GM12878 (cell line): ENCODE data around the gene ALX4. TPM values are rescaled to one million over a fixed set of nuclear protein-coding genes. Genes with fewer than 3 reads are reported as not detected.

ENCODE experiments used
- ATAC-seq: fragments of 200-7000 bp; cut with Tn5 transposase; 3 replicates; pipeline ENCODE4 v1.9.1; 2020; ENCODE audit warnings: mild to moderate bottlenecking, moderate library complexity
- BruUV-seq: library from RNA; stranded (reverse); fragments of 400-500 nt; replicated peaks from 2 replicates; lab custom pipeline; 2021; lab: Mats Ljungman, UMichigan
- CTCF ChIA-PET: fragments of 300-600 bp; sonication (Branson Sonifier 250); formaldehyde crosslinking; extraction: SDS; loops from one replicate; lab custom pipeline; 2021; ENCODE audit warnings: inconsistent platforms; lab: Yijun Ruan, JAX
- POLR2A ChIA-PET: fragments of 350-600 bp; formaldehyde crosslinking; extraction: SDS; loops from one replicate; lab custom pipeline; 2021; ENCODE audit warnings: inconsistent platforms; lab: Charles Lee
- RAD21 ChIA-PET: fragments of 300-600 bp; sonication (Branson Sonifier 250); formaldehyde crosslinking; loops from one replicate; lab custom pipeline; 2023; ENCODE audit warnings: antibody characterized with exemption; ENCODE audit not compliant: unreplicated experiment; lab: Charles Lee
- SMC1A ChIA-PET: fragments of 300-600 bp; sonication (Branson Sonifier 250); formaldehyde crosslinking; loops from one replicate; lab custom pipeline; 2023; ENCODE audit not compliant: unreplicated experiment, uncharacterized antibody; lab: Charles Lee
- DNase-seq: peaks from one replicate; pipeline ENCODE4 v3.0.0-alpha.2; 2011; ENCODE audit warnings: low read depth, low spot score
- FAIRE-seq: peaks from 3 replicates; lab custom pipeline; 2011; peaks lifted over from hg19 to GRCh38; lab: Jason Lieb, UNC
- H2AFZ ChIP-seq: 2 replicates; pipeline ENCODE4 v1.6.0; 2011; ENCODE audit warnings: low read depth, low read length, control low read depth; ENCODE audit not compliant: control insufficient read depth
- H3K27ac ChIP-seq: 2 replicates; pipeline ENCODE4 v1.5.1; 2011; ENCODE audit warnings: control low read depth; ENCODE audit not compliant: control insufficient read depth, insufficient read depth
- H3K27me3 ChIP-seq, 2 experiments: replicated peaks in 1 of 2; 2 replicates each; pipeline versions ENCODE4 v1.6.0 to v1.6.1; 2011; ENCODE audit warnings: low read length in 1 of 2; ENCODE audit not compliant: control insufficient read depth in 2 of 2, insufficient read depth in 2 of 2
- H3K36me3 ChIP-seq, 2 experiments: 2 replicates each; pipeline ENCODE4 v1.5.1; 2011; ENCODE audit warnings: low read length in 1 of 2; ENCODE audit not compliant: control insufficient read depth in 2 of 2, insufficient read depth in 2 of 2
- H3K4me1 ChIP-seq: 2 replicates; pipeline ENCODE4 v1.6.1; 2011; ENCODE audit warnings: mild to moderate bottlenecking, low read length, moderate library complexity, mixed read lengths; ENCODE audit not compliant: control insufficient read depth, insufficient read depth
- H3K4me2 ChIP-seq: 2 replicates; pipeline ENCODE4 v1.6.0; 2011; ENCODE audit warnings: control low read depth; ENCODE audit not compliant: control insufficient read depth, insufficient read depth
- H3K4me3 ChIP-seq: fragments of 200-600 bp; sonication (generic); 2 replicates; pipeline ENCODE4 v1.5.1; 2016
- H3K79me2 ChIP-seq: 2 replicates; pipeline ENCODE4 v1.6.0; 2011; ENCODE audit warnings: low read length; ENCODE audit not compliant: control insufficient read depth, insufficient read depth
- H3K9ac ChIP-seq: 2 replicates; pipeline ENCODE4 v1.8.0; 2011; ENCODE audit warnings: low read length, control low read depth, mixed read lengths; ENCODE audit not compliant: control insufficient read depth, insufficient read depth
- H3K9me3 ChIP-seq: replicated peaks from 3 replicates; pipeline ENCODE4 v1.5.1; 2011; ENCODE audit warnings: mild to moderate bottlenecking, low read length; ENCODE audit not compliant: control insufficient read depth, insufficient read depth
- H4K20me1 ChIP-seq: 2 replicates; pipeline ENCODE4 v1.6.0; 2011; ENCODE audit not compliant: control insufficient read depth, insufficient read depth
- CBFB ChIP-seq: IDR thresholded peaks from 2 replicates; pipeline ENCODE4 v1.6.1; 2016; ENCODE audit warnings: antibody characterized with exemption, low read depth
- EZH2 ChIP-seq: IDR thresholded peaks from 2 replicates; pipeline ENCODE4 v1.6.1; 2012; ENCODE audit warnings: low read depth, mild to moderate bottlenecking, control low read depth, inconsistent platforms, low read length, borderline replicate concordance; ENCODE audit not compliant: control insufficient read depth
- FOXM1 ChIP-seq: IDR thresholded peaks from 2 replicates; pipeline ENCODE4 v1.6.1; 2012; ENCODE audit warnings: low read depth, mild to moderate bottlenecking, inconsistent platforms, low read length, moderate library complexity
- KLF5 ChIP-seq: fragments of 450-650 bp; IDR thresholded peaks from 2 replicates; pipeline ENCODE4 v1.6.1; 2014; ENCODE audit warnings: mild to moderate bottlenecking; ENCODE audit not compliant: partially characterized antibody
- NRF1 ChIP-seq: conservative IDR thresholded peaks from 2 replicates; pipeline ENCODE4 v1.6.1; 2011; ENCODE audit warnings: mild to moderate bottlenecking, low read depth, low read length, improper control_type of control experiment
- PAX8 ChIP-seq: fragments of 450-650 bp; IDR thresholded peaks from 2 replicates; pipeline ENCODE4 v1.6.1; 2017; ENCODE audit warnings: mild to moderate bottlenecking, moderate library complexity
- RFX5 ChIP-seq: IDR thresholded peaks from 2 replicates; pipeline ENCODE4 v1.6.1; 2011; ENCODE audit warnings: low read depth, low read length, improper control_type of control experiment
- SIN3A ChIP-seq: IDR thresholded peaks from 2 replicates; pipeline ENCODE4 v1.6.1; 2012; ENCODE audit warnings: low read depth, low read length, improper control_type of control experiment
- ZNF274 ChIP-seq: IDR thresholded peaks from one replicate; pipeline ENCODE4 v1.8.0; 2011; ENCODE audit not compliant: insufficient read length, insufficient read depth
- ZNF622 ChIP-seq: fragments of 450-650 bp; IDR thresholded peaks from 2 replicates; pipeline ENCODE4 v1.6.1; 2017; ENCODE audit warnings: mild to moderate bottlenecking, inconsistent platforms
- WGBS: methylation state at CpG from one replicate; pipeline ENCODE4 v1.1.6; 2016; ENCODE audit warnings: low lambda C conversion rate; ENCODE audit not compliant: insufficient replicate concordance, insufficient coverage; ENCODE audit errors: missing lambda C conversion rate; 5-methylcytosine and 5-hydroxymethylcytosine counted together
- in situ Hi-C: fragments of 300-500 bp; cut with MboI; formaldehyde crosslinking; loops from 9 replicates; pipeline ENCODE4 v1.14.3; 2018; ENCODE audit warnings: mixed read lengths
- intact Hi-C: fragments of 100-400 bp; cut with micrococcal nuclease; formaldehyde crosslinking; loops from one replicate; pipeline ENCODE4 v1.14.2; 2022; ENCODE audit not compliant: unreplicated experiment
- polyA plus RNA-seq, 11 experiments: library from polyadenylated mRNA; depleted of rRNA in 4 of 11; unstranded in 6 of 11; stranded (reverse) in 5 of 11; fragments of >200 nt; fragmentation: Nextera tagmentation in 4 of 11; fragmentation: Illumina TruSeq in 1 of 11; extraction: Ambion mirVana in 4 of 11; extraction: Trizol in 1 of 11; gene quantifications; 1 replicate in 1 of 11; 2 replicates in 10 of 11; pipeline versions ENCODE4 v1.2.1 to v1.2.3, GENCODE V29; 2011 to 2016; ENCODE audit warnings: inconsistent platforms in 2 of 11, missing spikeins in 2 of 11, low read depth in 1 of 11
- total RNA-seq, 4 experiments: library from RNA; depleted of rRNA in 3 of 4; stranded (reverse); fragments of >200 nt in 3 of 4; fragmentation: Illumina TruSeq in 1 of 4; extraction: Trizol in 1 of 4; gene quantifications; 2 replicates each; pipeline versions ENCODE4 v1.2.1 to v1.2.3, GENCODE V29; 2013 to 2021
- TF ChIP-seq, protein P1 (sequence below): fragments of 450-650 bp; IDR thresholded peaks from 2 replicates; pipeline ENCODE4 v1.6.1; 2016; ENCODE audit warnings: mild to moderate bottlenecking
- TF ChIP-seq, protein P2 (sequence below): IDR thresholded peaks from 2 replicates; pipeline ENCODE4 v1.6.1; 2012; ENCODE audit warnings: low read depth, low read length, improper control_type of control experiment
- TF ChIP-seq, protein P3 (sequence below): IDR thresholded peaks from 2 replicates; pipeline ENCODE4 v1.6.1; 2011; ENCODE audit warnings: mild to moderate bottlenecking, low read depth, low read length, moderate library complexity; ENCODE audit not compliant: insufficient replicate concordance
- TF ChIP-seq, protein P4 (sequence below): fragments of 450-650 bp; IDR thresholded peaks from 2 replicates; pipeline ENCODE4 v1.6.1; 2014; ENCODE audit warnings: mild to moderate bottlenecking
- TF ChIP-seq, protein P5 (sequence below): IDR thresholded peaks from 2 replicates; pipeline ENCODE4 v1.6.1; 2012; ENCODE audit warnings: mild to moderate bottlenecking, low read depth, low read length

The ALX4 gene
- total and polyA plus RNA-seq, 10 of the 15 experiments (the other 5 are each of a cell fraction or from before 2014, with no cell fraction given), result not detected

DNA sequence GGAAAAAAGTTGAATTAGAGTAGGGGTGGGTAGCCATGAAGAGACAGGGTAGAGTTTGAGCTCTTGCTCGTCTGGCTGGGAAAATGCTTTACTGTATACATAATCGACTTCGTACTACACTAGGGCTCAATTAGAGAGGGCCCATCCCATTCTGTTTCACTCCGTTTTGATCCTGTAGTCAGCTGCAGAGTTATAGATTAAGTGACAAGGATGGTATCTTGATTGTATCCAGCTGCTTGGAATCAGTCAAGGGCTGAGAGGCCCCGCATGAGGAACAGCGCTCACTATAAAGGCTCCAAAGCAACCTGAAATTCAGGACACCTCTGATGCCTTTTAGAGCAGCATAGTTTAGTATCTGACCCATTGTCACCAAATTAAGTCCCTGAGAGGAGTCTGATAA, 81.6 kb downstream of the ALX4 start (continued):
- TF ChIP-seq, protein P1, sequence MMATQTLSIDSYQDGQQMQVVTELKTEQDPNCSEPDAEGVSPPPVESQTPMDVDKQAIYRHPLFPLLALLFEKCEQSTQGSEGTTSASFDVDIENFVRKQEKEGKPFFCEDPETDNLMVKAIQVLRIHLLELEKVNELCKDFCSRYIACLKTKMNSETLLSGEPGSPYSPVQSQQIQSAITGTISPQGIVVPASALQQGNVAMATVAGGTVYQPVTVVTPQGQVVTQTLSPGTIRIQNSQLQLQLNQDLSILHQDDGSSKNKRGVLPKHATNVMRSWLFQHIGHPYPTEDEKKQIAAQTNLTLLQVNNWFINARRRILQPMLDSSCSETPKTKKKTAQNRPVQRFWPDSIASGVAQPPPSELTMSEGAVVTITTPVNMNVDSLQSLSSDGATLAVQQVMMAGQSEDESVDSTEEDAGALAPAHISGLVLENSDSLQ, result no peak
- TF ChIP-seq NRF1 (no peak), SIN3A (no peak), EZH2 (no peak)
- TF ChIP-seq, protein P2, sequence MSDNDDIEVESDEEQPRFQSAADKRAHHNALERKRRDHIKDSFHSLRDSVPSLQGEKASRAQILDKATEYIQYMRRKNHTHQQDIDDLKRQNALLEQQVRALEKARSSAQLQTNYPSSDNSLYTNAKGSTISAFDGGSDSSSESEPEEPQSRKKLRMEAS, result no peak

DNA sequence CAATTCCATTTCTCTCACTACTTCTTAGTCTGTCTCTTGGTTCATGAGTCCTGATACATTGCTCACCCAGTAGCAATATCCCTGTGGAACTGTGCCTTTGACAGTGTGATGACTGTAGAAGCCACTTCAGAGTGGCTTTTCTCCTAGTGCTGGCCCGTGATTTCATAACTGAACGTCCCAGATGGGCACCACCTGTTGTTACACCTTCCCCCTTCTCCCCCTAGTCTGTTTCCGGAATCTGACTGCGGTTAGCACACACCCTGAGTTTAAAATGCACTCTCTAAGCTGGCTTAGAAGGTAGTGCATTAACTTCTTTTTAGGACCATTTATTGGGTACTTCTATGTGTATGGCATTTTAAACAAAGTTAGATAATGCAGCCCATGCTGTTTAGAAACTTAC, 83.0 kb downstream of the ALX4 start:
- Histone ChIP-seq H3K4me1 (no peaks in the 10 kb centered on the region), H3K9me3 (no peaks in the 10 kb centered on the region), H4K20me1 (no peaks in the 10 kb centered on the region), H2AFZ (no peak overlapping the region), H3K27ac (no peak overlapping the region), H3K4me2 (no peak overlapping the region), H3K9ac (no peak overlapping the region), H3K4me3 (no peak overlapping the region), H3K36me3 (no peaks in the 10 kb centered on the region; a peak in 1 of 4 replicates), H3K79me2 (no peaks in the 10 kb centered on the region), H3K27me3 (no peaks in the 10 kb centered on the region)
- DNase-seq (no peak), ATAC-seq (no peak), FAIRE-seq (no peak)
- in situ Hi-C loops (no loop called here), intact Hi-C loops (no loop called here)
- ChIA-PET CTCF (no interaction called here), RAD21 (no interaction called here), SMC1A (interaction anchor here (1.2 kb wide), 1 partner anchor 18 kb away, joined by 3 read pairs; no protein-coding TSS in a partner anchor), POLR2A (no interaction called here)
- 57% methylated on average over 3 of the region's 4 CpGs for WGBS
- no TSS peak for BruUV-seq
- TF ChIP-seq KLF5 (no peak), RFX5 (no peak), CBFB (no peak), ZNF622 (no peak), ZNF274 (no peak), PAX8 (no peak), EZH2 (no peak), FOXM1 (no peak)
- TF ChIP-seq, protein P3, sequence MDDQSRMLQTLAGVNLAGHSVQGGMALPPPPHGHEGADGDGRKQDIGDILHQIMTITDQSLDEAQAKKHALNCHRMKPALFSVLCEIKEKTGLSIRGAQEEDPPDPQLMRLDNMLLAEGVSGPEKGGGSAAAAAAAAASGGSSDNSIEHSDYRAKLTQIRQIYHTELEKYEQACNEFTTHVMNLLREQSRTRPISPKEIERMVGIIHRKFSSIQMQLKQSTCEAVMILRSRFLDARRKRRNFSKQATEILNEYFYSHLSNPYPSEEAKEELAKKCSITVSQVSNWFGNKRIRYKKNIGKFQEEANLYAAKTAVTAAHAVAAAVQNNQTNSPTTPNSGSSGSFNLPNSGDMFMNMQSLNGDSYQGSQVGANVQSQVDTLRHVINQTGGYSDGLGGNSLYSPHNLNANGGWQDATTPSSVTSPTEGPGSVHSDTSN, result no peak
- TF ChIP-seq, protein P4, sequence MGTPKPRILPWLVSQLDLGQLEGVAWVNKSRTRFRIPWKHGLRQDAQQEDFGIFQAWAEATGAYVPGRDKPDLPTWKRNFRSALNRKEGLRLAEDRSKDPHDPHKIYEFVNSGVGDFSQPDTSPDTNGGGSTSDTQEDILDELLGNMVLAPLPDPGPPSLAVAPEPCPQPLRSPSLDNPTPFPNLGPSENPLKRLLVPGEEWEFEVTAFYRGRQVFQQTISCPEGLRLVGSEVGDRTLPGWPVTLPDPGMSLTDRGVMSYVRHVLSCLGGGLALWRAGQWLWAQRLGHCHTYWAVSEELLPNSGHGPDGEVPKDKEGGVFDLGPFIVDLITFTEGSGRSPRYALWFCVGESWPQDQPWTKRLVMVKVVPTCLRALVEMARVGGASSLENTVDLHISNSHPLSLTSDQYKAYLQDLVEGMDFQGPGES, result no peak
- TF ChIP-seq, protein P5, sequence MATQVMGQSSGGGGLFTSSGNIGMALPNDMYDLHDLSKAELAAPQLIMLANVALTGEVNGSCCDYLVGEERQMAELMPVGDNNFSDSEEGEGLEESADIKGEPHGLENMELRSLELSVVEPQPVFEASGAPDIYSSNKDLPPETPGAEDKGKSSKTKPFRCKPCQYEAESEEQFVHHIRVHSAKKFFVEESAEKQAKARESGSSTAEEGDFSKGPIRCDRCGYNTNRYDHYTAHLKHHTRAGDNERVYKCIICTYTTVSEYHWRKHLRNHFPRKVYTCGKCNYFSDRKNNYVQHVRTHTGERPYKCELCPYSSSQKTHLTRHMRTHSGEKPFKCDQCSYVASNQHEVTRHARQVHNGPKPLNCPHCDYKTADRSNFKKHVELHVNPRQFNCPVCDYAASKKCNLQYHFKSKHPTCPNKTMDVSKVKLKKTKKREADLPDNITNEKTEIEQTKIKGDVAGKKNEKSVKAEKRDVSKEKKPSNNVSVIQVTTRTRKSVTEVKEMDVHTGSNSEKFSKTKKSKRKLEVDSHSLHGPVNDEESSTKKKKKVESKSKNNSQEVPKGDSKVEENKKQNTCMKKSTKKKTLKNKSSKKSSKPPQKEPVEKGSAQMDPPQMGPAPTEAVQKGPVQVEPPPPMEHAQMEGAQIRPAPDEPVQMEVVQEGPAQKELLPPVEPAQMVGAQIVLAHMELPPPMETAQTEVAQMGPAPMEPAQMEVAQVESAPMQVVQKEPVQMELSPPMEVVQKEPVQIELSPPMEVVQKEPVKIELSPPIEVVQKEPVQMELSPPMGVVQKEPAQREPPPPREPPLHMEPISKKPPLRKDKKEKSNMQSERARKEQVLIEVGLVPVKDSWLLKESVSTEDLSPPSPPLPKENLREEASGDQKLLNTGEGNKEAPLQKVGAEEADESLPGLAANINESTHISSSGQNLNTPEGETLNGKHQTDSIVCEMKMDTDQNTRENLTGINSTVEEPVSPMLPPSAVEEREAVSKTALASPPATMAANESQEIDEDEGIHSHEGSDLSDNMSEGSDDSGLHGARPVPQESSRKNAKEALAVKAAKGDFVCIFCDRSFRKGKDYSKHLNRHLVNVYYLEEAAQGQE, result no peak
